Measurements from ENCODE around the gene ABCC6.

ABCC6 gene

DNA sequence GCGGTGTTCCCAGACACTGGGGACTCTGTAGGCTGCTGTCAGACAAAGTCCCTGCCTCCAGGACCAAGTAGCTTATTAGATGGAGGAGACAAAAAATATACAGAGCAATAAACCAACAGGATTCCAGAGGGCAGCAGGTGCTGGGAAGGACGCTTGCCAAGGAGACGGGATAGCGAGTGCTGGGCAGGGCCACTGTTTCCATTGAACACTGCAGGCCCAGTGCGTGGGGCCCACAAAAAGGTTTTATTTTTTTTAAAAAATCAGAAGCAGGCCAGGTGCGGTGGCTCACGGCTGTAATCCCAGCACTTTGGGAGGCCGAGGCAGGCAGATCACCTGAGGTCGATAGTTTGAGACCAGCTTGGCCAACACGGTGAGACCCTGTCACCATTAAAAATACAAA is 84.2 kb downstream of the ABCC6 start:
- DNase-seq, result no peak

GRCh38 chr16:16138034-16138635 is 85.2 kb downstream of the ABCC6 start:
- no peak for DNase-seq

DNA sequence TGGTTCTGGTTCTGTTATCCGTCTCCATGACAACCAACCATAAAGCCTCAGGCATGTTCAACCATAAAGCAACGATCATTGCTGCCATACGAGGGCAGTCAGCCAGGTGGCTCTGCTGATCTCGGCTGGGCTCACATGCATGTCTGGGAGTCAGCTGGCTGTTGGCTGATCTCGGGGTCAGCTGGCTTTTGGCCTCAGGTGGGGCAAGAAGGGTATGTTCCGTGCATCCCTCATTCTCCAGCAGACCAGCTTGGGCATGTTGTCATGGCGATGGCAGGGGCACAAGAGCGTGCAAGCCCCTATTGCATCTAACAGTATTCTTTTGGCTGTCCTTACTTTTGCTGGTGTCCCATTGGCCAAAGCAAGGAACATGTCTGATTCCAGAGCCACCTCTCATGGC is 86.2 kb downstream of the ABCC6 start:
- DNase-seq, result no peak

GRCh38 chr16:16136588-16136987 is 86.7 kb downstream of the ABCC6 start:
- no peak for DNase-seq

DNA sequence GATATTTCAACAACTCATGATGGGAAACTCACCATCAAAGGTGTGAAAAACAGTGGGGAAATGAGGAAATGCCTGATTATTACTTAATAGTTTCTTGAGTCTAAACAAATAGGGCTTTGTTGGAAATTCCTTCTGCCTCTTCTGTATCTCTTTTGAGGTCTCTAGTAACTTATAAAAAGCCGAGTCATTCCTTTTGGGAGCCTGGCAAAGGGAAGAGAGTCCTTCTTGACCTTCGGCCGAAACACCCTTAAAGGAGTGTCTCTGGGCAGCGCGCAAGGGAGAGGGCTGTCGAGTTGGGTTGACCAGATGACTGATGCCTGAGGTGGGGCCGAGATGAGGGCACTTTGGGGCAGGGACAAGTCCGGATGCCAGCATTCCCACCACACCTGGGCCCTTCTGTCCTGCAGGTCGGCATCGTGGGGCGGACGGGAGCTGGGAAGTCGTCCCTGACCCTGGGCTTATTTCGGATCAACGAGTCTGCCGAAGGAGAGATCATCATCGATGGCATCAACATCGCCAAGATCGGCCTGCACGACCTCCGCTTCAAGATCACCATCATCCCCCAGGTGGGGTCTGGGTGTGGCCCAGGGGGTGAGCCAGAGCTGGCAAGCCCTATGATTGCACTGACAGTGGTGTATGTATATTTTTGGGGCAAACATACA is 89.2 kb downstream of the ABCC6 start:
- no peak for DNase-seq

DNA sequence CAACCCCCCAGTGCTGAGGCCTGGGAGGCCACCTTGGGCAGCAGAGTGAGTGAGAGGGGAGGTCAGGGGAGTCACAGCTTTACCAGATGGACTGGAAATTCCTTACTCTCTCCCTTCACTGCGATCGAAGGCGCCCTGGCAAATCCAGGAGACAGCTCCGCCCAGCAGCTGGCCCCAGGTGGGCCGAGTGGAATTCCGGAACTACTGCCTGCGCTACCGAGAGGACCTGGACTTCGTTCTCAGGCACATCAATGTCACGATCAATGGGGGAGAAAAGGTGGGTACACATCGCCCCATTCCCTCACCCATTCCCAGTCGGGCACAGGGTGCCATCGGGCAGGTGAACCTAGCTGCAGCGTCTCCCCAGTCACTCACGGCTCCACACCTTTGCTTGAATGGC is 91.6 kb downstream of the ABCC6 start:
- DNase-seq, result no peak

DNA sequence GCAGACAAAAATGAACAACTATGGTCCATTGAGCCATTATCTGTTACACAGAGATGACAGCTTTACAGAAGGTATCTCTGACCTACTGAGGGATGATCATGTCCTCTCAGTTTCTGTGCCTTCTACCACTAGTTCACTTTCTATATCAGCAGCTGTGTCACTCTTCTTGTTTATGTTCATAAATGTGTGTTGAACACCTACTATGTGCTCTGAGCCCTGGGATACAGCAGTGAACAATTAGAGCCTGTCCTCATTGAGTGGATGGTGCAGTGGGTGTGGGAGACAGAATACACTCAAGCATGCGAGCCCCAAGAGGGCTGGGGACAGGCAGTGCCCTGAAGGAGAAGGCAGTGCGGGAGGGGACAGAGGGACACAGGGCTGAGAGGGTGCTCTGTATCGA is 92.1 kb downstream of the ABCC6 start:
- no peak for DNase-seq

DNA sequence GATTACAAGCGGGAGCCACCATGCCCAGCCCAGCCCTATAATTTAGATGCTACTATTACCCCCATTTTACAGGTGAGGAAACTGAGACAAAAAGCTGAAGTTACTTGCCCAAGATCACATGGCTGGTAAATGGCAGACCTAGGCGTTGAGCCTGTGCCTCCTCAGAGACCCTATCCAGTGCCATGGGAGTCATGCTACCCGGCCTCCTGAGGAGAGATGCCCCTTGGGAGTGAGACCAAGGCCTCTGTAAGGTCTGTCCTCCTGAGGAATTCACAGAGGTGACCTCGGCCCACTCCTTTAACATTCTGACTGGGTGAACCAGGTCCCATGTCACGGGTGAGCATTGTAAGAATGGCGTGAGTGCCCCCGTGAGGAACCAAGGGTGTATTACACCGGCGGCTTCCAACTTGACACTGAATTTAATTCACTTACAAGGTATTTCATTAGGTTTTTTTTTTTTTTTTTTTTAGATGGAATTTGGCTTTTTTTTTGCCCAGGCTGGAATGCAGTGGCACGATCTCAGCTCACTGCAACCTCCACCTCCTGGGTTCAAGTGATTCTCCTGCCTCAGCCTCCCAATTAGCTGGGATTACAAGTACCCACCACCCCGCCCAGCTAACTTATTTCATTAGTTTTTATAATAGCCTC is 95.7 kb downstream of the ABCC6 start:
- peak; percentile 93 for DNase-seq

DNA sequence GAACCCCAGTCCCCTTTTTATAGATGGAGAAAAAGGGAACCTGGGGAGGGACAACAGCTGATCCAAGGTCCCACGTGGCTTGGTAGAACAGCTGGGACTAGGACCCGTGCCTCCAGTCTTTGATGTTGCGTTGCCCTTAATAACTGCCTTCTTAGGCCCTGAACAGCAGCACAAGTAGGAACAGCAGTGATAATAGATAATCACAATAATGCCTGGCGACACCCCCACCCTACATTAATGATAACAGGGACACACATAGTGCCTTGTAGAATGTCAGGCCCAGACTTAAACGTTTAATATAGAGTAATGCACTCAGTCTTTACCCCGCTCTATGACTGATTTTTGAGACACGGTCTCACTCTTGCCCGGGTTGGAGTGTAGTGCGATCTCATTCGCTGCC is 96.4 kb downstream of the ABCC6 start:
- DNase-seq, result peak; percentile 77

DNA sequence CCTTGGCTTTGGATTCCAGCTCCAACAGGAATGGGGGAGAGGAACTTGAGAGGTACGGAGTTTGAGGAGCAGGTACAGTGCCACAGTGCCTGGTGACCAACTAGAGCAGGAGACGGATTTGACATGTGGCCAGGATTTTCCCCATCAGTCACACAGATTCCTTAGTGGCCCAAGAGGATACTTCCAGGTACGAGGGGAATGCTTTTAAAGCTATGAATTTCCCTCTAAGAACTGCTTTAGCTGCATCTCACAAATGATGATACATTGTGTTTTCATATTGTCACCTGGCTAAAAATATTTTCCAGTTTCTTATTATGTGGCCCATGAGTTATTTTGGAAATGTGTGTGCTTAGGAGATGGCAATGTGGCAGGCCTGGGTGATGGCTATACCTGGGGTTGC is 98.3 kb downstream of the ABCC6 start:
- no peak for DNase-seq

DNA sequence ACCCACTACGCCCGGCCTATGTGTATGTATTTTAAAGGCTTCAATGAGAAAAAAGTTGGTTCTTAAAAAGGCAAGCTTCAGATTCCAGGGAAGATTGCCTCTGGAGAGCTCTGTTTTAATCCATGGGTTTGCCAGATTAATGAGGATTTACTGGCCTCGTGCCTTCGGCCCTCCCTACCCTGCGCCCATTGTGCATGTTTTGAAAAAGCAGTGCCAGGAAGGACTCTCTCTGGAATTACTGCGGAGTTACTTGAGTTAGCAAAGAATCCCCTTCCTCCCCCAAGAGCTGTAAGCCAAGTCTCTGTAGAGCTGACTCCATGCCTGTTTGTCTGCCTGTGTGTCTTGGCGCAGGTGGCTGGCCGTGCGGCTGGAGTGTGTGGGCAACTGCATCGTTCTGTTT is 98.9 kb downstream of the ABCC6 start:
- no peak for DNase-seq

DNA sequence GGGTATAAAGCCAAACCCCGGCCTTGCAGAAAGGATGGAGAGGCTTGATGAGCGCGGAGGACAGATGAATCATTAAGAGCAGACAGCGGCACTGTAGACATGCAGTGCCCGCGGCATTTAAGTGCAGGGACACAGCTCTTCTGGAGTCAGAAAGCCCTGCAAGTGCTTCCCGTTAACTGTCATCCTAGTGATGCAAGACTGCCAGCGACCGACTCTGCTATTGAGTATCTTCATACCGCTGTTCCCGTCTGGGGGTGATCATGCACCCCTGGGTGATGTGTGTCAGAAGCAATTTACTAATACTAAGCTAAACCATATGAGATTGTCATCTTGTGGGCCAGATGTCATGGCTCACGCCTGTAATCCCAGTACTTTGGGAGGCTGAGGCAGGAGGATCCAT is 101.0 kb downstream of the ABCC6 start:
- DNase-seq, result no peak

DNA sequence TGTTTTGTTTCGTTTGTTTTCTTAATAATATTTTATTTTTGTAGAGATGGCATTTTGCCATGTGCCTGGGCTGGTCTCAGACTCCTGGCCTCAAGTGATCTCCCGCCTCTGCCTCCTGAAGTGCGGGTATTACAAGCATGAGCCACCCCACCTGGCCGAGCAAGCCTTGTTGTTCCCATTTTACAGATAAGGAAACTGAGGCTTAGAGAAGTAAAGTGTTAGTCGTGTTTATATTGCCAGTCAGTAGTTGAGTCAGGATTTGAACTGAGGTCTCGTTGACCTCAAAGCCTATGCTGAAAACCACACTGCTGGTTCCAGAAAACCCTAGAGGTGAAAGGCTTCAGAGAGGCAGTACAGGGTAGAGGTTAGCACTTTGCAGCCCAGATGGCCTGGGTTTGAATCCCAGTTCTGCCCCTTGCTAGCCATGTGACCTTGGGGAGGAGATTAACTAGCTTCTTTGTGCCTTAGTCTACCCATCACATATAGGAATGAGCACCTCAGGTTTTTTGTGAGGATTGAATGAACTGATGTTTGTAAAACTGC is 102.0 kb downstream of the ABCC6 start:
- no peak for DNase-seq

GRCh38 chr16:16120382-16121184 is 102.7 kb downstream of the ABCC6 start:
- peak; percentile 99 for DNase-seq

DNA sequence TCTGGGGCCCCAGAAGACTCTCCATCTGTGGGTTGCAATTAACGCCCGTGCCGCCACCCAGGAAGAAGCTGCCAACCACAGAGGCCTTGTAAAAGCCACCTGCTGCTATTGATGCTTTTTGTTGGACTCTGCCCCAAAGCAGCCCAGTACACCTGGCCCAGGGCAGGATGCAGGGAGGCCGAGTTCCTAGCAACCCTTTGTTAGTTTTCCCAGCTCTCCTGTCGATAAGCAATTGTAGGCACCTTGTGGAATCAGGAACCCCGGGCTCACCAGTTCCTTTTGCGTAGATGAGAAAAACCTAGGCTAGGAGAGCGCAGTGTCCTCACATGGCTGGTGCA is 103.3 kb downstream of the ABCC6 start:
- DNase-seq, result no peak

- peak; percentile 30 for DNase-seq
Observed at GRCh38 chr16:16118337-16118736, 105.0 kb downstream of the ABCC6 start.

DNA sequence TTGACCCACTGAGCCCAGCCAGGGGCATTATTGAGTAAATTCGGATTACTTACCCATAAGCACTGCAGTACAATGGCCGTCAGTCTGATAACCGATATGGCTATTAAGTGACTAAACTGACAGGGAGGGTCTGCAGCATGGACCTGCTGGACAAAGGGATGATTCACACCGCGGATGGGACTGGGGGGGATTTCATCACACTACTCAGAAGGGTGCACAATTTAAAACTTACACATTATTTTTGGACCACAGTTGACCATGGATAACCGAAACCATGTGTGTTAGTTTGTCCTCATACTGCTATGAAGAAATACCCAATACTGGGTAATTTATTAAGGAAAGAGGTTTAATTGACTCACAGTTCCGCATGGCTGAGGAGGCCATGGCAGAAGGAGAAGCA is 106.5 kb downstream of the ABCC6 start:
- DNase-seq, result no peak

DNA sequence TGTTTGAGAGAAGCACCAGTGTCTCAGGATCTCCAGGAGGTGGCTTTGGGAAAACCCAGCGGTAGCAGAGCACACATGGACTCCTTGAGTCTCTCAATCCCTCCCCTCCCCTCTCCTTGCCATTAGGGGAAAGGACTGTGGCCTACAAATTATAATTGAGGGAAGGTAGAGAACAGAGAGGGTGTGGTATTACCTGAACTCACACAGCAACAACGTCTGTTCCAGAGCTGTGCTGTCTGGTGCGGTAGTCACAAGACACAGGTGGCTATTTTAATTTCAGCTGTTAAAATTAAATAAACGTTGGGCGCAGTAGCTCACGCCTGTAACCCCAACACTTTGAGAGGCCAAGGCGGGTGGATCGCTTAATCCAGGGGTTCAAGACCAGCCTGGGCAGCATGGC is 110.2 kb downstream of the ABCC6 start:
- no peak for DNase-seq

- no peak for DNase-seq
Observed at GRCh38 chr16:16112450-16113053, 110.7 kb downstream of the ABCC6 start.

DNA sequence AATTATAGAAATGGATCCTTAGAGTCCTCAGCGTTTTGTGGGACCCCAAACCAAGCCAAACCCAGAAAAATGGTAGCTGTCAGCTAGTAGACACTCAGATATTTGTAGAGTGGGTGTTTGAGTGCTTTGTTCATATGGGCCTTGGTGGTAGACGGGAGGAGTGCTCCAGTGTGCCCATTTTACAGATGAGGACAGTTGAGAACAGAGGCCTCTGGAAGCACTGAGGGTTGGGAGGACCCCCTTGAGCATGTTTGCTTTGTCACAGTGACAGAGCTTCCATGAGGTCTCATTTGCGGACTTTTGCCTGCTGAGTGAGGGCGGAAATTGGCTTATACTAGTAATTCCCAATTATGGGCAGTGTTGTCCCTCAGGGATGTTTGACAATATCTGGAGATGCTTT is 111.7 kb downstream of the ABCC6 start:
- DNase-seq, result no peak

GRCh38 chr16:16110111-16110490 is 113.2 kb downstream of the ABCC6 start:
- DNase-seq, result no peak

DNA sequence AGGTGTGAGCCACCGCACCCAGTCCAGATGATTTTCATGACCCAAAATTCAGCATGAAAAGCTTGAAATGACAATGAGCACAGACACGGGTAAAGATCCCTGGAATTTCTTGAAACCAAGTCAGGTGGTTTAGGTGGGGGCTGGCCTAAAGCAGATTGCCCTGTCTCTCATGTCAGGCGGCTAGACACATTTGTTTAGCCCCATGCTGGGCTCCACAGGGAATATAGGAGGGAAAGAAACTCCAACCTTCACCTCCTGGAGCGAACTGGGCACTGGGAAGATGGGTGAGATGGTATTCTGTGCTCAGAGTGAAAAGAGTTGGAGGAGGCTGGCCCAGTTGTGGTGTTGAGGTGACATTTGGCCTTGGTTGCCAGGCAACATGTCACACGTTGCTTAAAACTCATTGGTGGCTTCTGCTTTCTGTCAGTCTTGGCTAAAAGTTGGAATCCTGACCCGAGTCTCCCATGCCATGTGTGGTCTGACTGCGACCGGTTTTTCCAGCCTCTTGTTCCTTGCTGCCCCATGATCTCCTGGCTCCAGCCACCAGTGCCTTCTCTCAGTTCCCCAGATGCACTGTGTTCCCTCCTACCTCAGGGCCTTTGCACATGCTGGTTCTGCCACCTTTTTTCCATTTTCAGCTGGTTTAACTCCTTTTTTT is 113.7 kb downstream of the ABCC6 start:
- no peak for DNase-seq

DNA sequence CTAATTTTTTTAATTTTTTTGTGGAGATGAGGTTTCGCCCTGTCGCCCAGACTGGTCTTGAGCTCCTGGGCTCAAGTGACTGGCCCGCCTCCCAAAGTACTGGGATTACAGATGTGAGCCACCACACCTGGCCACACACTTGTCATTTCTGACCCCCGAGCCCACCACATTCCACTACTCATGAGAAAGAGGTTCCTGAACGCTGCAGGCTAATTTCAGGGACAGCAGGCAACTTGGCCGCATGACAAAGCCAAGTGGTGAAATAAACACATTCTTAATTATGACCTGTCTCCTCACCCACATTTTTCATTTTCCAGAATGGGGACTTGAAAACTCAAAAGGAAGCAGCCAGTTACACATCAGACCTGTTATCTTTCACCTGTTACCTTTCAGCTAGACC is 114.5 kb downstream of the ABCC6 start:
- no peak for DNase-seq

Data from hematopoietic multipotent progenitor cell treated with erythropoietin and hydrocortisone succinate and interleukin-3 and kit ligand, for 4 days (in vitro differentiated cells).